Thyroid gland (tissue), 4 donors: ENCODE measurements around the gene CLDN22.

Experiments
- CTCF ChIP-seq, 6 experiments: fragments of 200-600 bp in 3 of 6; fragments of 450-650 bp in 3 of 6; sonication (generic) in 3 of 6; IDR thresholded peaks; one replicate each; pipeline ENCODE4 v1.5.1; 2016 to 2019; ENCODE audit warnings: antibody characterized with exemption in 6 of 6, mild to moderate bottlenecking in 2 of 6, inconsistent platforms in 1 of 6, moderate library complexity in 1 of 6
- POLR2A ChIP-seq, 2 donors: fragments of 450-650 bp; IDR thresholded peaks; one replicate each; pipeline ENCODE4 v1.6.1; 2017; ENCODE audit warnings: antibody characterized with exemption in 2 of 2, mild to moderate bottlenecking in 2 of 2, moderate library complexity in 1 of 2

GRCh38 chr4:183337833-183338232, 17.8 kb upstream of the CLDN22 start:
- TF ChIP-seq CTCF (IDR thresholded peaks at IDR 0.05) = no peak
- TF ChIP-seq POLR2A (IDR thresholded peaks at IDR 0.05) = no peak
